Stromal cell of bone marrow (primary cell): ENCODE results near the gene OPCML.

Experiments used
- DNase-seq: peaks from one replicate; pipeline ENCODE4 v3.0.0-alpha.2; 2012; ENCODE audit warnings: low read depth

The OPCML gene

DNA sequence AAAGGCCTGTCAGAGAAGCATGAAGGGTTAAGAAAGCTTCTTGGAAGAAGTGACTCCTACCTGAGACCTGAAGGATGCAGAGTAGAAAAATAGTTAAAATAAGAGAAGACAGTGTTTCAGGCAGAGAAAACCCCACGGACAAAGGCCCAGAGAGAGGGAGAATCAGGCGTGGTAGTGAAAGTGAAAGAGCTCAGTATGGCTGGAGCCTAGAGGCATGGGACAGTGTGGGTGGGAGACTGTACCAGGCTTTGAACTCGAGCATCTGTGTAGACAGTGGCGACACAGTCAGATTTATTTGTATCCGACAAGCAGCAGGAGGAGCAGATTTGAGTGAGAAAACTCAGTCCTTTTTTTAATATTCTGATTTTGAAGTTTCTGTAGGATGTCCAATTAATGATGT lies 360.0 kb downstream of the OPCML start:
- no peak for DNase-seq

DNA sequence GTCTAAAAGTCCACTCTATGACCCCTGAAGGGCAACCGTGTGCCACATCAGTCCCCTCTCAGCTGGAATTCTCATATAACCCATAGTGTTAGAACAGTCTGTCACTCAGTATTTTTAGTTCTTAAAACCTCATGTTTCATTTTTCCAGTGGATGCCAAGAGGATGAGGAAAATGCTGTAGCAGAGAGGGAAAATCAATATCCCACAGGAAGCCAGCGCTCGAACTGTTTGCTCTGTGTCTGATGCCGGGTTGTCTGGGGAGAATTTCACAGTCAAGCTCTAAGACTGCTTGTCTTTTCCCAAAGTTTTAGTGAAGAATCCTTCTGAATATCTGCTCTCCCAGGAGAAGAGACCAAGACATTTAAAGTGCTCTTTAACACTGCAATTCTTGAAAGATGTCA lies 360.9 kb downstream of the OPCML start:
- DNase-seq = no peak

DNA sequence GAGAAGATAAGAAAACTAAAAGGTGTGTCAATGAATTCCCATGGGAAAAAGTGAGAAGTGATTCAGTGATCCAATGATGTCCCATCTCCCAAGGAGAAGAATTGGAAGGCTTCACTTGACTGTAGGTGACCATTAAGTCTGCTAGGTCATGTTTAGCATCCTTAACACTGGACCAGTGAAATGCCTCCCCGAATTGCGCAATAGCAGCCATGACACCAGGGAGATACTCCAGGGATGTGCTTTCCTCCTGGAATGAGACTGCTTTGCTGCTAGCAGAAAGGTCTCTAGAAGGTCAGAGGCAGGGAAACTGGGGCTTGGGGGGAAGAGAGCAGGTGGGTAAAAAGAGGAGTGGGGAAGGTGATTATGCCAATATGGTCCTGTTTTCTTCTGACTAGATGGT lies 364.3 kb downstream of the OPCML start:
- no peak for DNase-seq

DNA sequence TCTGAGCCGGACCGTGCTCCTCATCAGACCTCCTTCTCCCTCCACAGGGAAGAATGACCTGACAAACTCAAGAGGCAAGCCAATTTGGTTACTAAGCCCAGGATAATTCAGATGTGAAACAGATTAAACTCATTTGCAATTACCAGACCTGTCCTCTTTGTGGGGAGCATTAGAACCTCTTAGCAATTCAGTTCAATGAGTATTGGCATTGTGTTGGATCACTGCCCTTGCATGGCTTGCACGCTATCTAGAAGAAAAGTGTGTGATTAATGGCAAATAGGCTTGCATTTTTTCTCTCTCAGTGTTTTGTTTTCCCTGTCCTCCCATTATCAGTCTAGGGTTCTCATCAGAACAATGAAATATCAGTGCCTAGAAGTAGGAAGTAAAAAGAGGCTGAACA lies 365.6 kb downstream of the OPCML start:
- no peak for DNase-seq

DNA sequence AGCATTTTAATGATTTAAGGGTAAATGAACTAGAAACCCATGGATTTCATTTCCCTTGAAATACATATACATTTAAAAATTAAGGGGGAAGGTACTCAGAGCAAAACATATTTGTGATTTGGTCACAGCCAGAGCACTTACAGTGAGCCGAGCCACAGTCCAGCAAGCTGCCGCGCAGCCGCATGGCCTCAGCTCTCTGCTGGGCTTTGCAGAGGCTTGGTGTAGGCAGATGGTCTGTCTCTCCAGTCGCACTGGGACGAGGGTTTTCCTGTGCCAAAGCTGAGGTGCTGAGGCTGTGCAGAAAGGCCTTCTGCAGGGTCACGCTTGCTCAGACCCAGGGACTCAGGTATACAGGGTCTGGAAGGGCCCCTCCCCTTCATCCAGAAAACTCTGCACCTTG lies 367.3 kb downstream of the OPCML start:
- DNase-seq = no peak

DNA sequence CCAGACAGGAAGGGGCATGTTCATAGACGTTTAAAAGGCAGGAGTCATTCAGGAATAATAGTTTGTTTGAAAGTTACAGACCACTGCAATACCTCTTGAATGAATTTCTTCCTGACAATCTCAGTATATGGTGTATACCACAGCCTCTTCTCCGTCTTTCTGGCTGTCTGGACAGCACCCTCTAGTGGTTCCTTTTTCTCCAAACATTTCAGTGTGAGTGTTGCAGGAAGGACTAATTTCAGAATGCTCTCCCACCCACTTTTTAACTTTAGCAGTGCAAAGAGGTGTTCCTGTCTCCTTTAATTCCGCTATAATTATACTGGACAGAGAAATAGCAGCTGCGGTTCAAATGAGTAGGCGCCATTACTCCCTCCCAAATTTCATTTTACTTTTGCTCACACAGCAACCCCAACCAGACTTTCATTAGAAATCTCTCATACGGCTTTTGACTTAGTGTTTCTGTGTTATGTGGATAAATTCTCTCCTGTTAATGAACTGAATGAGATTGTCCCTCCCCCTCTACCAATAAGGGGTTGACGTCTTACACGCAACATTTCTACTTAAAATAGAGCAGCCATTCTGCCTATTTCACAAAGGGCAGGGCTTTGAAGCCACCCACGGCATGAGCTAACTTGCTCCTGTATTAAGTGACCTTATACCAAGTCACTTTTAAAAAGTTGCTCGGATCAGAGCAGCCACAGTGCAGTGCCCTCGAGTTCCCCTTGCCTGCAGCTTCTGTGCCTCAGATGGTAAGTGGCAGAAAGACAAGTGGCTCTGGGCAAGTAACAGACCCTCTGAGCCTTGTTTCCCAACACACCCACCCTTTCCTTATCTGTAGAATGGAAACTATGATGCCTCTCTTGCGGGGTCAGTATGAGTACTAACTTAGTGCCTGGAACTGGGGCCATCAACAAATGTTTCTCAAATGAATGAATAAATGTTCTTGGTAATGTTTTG lies 368.6 kb downstream of the OPCML start:
- peak; percentile 20 for DNase-seq

DNA sequence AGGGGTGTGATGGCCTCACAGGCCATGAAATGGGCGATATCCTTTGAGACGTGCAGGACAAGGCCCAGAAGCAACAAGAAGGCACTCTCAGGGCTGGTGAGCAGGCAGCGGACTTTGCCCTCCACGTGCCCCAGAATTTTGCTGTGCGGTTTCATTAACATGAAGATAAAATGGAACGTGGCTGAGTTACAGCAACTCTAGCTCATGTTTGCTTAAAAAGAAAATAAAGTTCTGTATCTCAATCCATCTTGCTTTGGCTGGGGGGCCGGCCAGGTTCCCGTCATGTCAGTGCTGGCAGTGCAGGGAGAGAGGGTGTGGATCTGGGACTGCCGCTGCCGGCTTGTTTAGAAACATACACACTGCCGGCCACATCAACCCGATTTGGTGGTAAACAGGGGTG lies 370.1 kb downstream of the OPCML start:
- DNase-seq = no peak

DNA sequence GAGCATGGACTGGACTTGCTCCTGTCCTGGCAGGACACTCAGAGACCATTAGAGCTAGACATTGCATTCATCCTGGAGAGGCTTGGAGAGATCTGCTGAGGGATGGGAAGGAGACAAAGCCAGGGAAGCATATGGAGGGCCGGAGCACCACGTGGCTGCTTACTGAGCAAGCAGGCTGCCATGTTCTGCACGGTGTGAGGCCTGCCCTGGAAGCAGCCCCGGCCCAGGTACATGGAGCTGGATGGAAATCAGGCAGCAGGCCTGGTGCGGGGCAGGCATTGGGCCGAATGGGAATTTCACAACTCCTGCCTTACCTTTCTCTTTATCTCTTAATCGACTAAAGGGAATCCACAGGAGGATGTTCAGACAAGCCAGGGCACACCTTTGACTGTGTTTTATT lies 371.5 kb downstream of the OPCML start:
- no peak for DNase-seq

DNA sequence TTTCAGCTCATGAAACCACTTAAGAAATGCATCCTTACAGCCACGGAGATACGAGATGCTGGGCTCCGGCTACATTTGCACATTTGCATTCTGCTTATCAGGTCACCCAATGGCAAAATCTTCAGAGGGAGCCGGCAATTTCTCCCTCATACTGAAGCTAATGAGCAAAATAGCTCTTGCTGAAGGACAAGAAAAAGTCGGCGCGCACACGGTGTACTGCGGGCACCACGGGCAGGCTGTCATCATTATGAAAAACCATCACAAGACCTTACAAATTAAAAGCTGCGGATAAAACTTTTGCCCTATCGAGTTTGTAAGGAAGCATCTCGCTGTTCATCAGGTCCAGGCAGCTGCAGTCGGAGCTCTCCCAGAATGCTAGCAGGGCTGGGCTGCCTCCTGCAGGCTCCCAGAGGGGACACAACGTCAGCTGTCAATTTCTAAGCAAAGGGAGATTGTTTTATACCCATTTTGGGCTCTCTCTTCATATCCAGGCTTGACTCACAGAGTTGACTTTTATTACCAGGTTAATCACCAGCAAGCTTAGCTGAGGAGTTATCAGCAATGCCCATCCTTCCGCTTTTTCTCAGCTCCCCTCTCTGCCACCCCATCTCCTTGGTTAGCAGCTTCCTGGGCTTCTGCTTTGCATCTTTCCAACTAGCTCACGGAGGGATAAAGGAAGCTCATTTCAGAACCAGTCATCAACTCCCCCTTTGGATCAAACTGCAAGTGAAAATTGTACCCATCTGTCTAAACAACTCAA lies 375.1 kb downstream of the OPCML start:
- no peak for DNase-seq

DNA sequence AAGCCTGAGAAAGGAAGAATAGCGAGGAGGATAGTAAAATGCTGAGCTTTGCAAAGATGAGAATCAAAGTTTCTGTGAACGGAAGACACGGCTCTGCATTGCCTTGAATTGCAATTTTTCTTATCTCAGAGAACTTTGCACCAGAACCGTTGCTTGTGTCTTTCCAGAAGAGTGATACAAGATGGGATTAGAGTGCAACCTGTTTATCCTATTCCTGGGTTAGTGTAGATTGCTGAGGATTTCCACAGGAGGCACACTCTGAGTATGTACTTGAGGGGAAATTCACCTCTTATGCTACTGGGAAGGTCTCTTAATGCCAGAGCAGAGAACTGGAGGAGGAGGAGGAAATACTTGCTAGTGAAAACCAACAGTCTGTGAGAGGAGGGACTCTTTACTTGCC lies 377.5 kb downstream of the OPCML start:
- DNase-seq = no peak

DNA sequence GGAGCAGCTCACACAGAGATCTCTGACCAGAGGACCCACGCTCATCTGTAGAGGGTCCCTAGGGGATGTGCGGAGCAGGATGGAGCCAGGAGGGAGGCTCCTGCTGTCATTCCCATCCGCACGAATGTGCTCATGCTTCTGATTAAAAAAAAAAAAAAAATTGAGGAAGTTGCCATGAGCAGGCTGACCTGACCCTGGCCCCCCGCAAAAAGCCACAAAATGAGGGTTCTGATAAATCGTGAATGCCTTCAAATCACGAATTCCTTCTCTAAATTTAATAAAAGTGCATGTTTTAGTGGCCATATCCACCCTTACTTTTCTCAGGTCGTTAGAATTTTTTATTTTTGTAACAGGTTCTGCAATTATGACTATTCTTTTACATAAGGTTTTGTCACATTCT lies 378.2 kb downstream of the OPCML start:
- DNase-seq = no peak

DNA sequence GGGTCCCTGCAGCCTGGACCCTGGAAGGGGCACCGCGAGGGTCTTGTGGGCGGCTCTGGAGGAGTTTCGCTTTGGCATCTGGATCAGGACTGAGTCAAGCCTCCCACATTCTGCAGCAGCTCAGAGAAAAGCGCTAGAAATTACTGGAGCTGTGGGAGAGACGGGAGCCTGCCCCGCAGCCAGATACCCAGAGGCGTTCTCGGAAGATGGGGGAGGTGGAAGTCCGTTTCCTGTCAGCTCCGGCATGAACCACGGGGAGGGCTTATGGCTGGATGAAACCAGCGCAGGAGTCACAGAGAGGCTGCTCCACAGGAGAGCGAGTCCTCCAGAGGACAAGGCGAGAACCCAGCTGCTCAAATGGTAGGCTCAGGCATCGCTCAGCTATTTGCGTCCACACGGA lies 379.3 kb downstream of the OPCML start:
- DNase-seq = no peak

DNA sequence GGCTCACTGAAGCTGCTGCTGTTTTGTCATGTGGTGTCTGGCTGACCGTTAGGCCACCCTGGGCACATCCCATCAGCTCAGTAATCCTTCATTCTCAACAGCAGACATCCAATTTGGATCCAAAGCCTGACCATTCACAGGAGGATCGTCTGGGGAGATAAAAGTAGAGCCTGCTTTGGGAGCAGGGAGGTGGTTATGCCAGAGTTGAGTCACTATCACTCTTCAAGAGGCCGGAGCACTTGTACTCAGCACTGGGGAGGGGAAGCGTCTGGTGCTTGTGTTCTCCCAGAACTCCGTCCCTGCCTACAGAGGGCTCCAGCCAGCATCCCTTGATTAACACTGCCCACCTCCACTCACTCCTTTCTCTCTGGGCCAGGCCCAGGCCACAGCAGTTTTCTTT lies 382.6 kb downstream of the OPCML start:
- DNase-seq = no peak

DNA sequence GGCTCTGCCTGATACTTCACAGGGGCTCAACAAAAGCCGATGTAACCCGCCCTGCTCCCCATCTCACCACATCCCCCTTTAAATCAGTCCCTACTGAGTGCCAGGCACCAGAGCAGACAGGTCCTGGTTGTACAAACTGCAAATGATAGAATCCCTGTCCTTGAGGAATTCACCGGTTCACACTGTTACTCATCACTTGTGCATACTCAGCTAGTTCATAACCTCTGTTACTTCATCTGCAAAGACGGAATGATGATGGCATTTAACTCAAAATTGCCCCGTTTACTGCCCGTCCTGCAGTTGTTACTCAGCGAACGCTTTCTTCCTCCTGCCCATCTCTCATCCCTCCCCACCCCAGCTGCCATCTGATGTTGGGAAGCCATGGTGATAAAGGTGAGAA lies 384.7 kb downstream of the OPCML start:
- DNase-seq = no peak

DNA sequence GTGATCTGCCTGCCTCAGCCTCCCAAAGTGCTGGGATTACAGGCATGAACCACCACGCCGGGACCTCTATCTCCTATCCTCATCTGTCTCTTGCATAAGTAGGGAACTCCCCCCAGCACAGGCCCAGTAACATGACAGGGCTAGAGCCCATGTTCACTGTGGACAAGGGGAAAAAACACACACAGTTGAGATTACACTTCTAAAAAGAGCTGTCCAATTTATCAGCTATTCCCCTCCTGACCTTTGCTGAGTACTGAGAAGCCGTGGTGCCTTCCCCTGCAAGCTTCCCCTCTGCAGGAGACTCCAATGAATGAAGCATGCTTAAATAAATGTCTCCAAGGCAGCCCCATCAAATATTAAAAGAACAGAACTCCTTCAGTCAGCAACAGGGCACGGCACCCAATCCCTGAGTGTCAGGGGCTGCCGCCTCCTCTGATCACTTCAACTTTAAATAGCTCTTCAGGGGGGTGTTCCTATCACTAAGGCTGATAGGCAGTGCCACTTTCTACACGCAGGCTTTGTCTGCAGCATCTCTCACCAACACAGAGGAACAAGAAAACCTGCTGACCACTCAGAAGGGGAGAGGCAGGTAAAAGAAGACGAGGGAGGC lies 385.5 kb downstream of the OPCML start:
- DNase-seq = no peak

DNA sequence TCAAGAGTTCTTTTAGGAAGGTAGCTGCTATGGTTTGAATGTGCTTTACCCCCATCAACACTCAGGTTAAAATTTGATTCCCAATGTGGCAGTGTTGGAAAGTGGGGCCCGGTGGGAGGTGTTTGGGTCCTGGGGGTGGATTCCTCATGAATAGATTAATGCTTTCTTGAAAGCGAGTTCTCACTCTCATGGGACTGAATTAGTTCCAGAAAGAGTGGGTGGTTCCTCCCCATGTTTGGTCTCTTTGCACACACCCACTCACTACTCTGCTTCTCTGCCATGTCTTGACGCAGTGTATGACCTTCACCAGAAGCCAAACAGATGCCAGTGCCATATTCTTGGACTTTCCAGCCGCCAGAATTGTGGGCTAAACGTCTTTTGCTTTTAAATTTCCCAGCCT lies 394.4 kb downstream of the OPCML start:
- no peak for DNase-seq

DNA sequence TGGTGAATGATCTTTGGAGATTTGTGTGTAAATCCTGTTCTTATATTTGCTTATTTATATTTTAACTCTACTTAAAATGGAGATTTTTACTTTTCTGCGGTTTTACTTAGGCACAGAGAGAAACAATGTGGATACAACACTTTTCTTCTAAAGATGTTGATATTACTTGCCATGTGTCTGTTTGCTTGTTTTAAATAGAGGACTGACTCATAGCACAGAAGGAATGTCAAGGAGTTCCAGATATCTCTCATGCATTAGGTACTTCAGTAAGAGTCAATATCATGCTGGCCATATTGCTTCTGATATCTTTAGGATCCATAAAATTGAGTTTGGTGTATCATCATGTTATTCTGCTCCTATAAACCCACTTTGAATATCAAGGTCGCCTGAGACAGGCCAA lies 395.0 kb downstream of the OPCML start:
- no peak for DNase-seq

DNA sequence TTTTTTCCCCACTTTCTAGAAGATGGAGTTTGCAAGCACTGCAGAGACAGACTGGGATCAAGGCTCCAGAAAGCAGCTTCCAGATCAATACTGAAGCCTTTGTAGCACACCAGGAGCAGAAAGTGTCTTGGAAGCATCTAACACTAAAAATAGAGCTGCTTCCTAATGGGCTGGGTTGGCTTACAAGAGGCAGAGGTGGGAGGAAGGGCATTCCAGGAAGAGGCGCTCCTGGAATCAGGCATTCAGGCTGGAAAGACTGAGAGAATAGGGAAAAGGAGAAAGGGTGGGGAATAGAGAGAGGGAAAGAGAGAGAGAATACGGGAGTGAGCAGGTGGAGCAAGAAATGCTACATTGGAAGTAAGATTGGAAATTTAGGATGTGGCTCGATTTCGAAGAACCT lies 395.9 kb downstream of the OPCML start:
- DNase-seq = no peak

DNA sequence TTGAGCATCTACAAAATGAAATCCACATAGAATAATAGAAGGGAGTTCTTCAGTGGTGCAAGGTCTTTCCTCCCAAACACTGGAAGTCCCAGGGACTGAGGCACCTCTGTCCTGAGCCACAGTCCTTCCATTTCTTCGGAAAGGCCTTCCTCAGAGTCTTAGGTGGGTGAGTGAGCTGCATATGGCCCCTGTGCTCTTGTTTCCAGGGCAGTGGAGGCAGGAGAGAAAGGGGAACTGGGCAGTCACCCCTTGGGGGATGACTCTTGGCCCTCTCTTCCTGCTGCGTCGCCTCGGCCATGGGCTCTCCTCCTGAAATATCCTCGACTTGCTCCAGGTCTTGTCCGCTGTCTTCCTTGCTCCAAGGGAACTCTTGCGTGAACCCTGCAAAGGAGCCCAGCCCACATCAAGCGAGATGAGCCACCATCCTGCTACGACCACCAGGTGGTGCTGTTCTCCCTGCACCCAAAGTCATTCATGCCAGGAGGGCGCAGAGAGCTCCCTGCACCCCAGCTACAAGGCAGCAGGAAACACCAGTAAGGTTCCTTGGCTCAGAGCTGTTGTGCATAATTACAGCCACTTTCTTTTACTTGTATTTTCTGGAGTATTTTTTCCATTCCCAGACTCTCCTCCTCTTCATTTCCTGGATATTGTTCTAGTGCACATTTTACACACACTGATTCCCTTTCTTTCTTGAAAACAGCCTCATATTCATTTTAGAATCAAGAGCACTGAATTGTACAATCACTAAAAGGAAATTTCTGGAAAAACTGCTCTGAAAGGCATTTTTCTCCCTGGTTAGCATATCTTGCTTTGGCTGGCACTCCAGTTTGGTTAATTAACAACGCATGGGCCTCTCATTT lies 397.8 kb downstream of the OPCML start:
- DNase-seq = peak; percentile 1

DNA sequence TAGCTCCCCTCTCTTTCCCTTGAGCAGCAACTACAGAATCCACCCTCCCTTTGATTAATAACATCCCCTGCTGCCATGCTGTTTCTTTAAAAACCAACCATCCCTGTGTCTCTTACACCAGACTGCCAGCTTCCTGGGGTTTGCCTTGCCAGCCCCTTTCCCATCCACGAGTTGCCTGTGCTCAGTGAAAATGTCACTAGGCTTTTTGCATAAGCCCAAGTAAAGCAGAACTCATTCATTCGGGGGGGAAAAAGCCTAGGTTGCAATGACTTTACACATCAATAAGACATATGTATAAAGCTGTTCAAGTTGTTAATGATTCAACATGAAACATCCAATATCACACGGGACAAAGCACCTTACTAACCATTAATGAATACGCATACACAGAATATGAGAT lies 398.7 kb downstream of the OPCML start:
- DNase-seq = no peak

DNA sequence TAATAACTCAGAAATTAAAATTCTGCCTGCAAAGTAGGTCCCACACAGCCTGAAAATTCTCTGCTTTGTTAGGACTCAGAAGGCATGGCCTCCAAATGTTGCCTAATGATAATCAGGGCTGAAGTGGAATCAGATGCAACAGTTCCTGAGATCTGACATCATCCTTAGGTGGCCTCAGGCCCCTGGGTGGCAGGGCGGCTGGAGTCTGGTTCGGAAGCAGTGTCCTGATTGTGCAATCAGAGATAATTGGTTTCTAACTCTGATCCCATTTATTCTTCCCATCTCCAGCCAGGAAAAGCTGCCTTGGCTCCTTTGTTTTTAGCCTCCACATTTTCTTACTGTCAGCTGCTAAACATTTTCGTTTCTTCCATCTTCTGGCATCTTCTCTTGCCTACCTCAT lies 399.3 kb downstream of the OPCML start:
- no peak for DNase-seq

DNA sequence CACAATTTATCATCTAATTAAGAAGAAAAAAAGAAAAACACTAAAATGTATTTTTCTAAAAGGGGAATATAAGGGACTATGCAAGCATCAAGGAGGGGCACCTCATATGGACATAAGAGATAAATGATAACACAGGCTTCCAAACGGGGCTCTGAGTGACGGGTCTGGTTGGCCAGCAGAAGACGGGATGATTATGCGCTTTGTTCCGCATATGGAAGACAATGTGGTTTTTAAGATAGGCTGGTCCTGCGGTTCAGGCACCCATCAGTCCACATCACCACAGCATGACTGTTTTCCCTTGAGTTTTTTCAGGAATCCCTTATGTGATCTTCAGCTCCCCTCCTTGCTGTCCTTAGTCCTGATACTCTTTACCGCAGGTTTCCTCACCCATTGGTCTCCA lies 404.6 kb downstream of the OPCML start:
- DNase-seq = no peak
